ENCODE data around the gene TRAM2.

- TF ChIP-seq CTCF (IDR thresholded peaks at IDR 0.05) (no peak), POLR2A (IDR thresholded peaks at IDR 0.05) (no peak)
Measured at GRCh38 chr6:52612336-52613054, 35.6 kb upstream of the TRAM2 start.
